MV-4-11 (cell line): ENCODE measurements around the gene ENOSF1.

ENCODE experiments used
- DNase-seq: peaks from one replicate; lab custom pipeline; 2025; lab: John Stamatoyannopoulos, UW

The ENOSF1 gene

GRCh38 chr18:634551-635045 is 77.8 kb downstream of the ENOSF1 start:
- DNase-seq: no peak

- DNase-seq: no peak
Measured at GRCh38 chr18:631560-631959, 80.9 kb downstream of the ENOSF1 start.

- DNase-seq: no peak
Measured at GRCh38 chr18:629269-630150, 82.9 kb downstream of the ENOSF1 start.

- no peak for DNase-seq
Measured at GRCh38 chr18:627231-627630, 85.2 kb downstream of the ENOSF1 start.

GRCh38 chr18:623761-624620 is 88.4 kb downstream of the ENOSF1 start:
- DNase-seq: peak; percentile 35

- no peak for DNase-seq
Measured at GRCh38 chr18:622289-622688, 90.1 kb downstream of the ENOSF1 start.

DNA sequence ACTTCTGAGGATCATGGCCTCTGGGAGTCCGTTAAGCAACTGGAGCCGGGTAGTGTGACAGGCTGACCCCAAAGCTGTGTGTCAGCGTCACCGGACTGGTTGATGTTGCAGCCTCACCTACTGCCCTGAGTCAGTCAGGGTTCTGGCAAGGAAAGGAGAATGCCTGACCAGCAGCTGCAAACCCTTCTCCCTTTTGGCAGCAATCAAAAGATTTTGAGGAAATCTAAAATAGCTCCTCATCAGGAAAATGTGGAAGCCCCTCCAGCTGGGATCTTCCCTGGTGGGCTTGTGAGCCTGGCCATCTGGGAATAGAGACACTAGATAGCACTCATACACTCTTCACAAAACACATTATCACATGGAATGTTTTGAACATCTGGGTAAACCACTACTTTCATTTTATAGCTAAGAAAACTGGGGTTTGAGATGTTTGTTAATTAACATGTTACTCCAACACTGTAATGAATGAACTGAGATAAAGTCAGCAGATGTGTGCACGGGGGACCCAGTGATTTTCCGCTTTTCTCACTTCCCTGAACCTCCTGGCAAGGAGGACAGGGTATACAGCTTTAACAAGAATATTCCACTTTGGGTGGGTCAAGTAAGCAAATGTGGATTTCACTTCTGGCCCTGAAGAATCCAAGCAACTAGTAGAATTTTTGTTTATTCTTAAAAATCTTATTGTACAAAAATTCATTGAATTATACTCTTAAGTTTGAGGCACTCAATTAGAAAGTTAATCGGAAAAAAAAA is 91.0 kb downstream of the ENOSF1 start:
- no peak for DNase-seq
